ENCODE data around the gene PTH1R.

Gene PTH1R

DNA sequence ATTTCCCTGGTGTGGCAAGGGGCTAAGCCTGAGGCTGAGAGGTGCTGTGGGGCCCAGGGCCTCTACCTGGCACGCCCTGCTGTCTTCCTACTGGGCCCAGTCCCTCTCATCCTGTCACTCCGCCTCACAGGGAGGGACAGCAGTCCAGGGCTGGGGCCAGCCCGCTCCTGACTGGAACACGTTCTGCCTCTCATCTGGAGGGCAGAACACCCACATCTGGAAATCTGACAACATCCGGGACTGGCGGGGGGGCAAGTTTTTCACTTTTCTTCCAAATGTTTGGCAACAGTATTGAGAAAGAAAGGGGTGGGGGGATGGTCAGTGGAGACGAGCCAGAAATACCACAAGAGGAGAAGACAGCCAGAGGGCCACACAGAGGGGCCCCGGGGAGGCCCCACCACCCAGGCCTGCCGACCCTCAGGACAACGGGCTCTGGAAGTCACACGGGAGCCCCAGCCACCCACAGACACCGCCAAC, 12.5 kb upstream of the PTH1R start:
- DNase-seq, result no peak

DNA sequence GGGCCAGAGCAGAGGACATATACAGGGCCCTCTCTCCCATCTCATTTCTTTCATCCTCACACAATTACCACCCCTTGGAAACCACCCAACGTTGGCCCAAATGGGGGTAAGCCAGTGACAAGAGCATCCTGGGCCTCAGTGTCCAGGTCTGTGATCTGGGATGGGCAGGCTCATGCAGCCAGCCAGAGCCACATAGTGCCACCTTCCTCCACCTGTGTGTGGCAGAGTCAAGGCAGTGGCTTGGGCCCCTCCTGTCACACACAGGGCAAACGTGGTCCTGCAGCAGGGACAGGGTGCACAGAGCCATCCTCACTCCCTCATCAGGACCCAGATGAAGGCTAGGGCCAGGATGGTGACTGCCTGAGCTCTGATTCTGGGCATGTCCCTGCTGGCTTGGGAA, 12.0 kb upstream of the PTH1R start:
- DNase-seq, result no peak

DNA sequence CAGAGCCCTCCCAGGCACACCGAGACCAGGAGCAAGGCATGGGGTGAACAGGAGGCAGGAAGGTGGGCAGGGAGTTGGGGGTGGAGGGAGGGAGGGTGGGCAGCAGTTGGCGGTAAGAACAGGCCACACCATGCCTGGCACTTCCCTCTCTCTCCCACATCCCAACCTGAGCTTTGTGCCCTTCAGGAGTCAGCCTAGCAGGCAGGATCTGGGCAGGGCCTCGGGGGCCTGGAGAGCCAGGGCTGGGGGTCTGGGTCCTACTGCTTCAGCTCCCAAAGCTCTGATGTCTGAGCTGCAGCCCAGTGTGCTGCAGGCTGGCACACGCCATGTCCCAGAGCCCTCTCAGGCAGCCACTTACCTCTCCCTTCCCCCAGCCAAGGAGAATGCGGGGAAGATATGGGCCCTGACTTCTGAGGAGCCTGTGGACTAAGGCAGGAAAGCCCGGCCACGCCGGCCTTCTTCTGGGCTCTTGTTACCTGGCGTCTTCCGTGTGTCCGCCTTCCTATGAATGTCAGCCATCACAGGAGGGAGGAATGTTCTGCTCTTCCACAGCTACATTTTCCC, 11.4 kb upstream of the PTH1R start:
- no peak for DNase-seq

- peak; percentile 86 for DNase-seq
Measured at GRCh38 chr3:46866720-46867549, 10.6 kb upstream of the PTH1R start.

DNA sequence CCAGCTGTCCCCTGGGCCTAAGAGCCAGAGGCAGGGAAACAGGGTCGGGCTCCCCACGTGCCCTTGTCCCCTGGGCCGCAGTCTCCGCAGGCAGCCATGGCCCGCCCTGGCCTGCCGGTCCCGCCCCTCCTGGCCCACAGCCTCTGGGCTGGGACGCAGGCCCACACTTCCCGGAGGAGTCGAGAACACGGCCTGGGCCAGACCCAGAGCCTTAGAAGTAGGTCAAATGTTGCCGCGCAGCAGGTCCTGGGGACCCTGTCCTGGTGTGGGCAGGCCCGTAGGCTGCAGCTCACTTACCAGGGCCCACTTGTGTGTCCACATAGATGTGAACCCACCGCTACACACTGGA, 10.0 kb upstream of the PTH1R start:
- DNase-seq, result no peak

- DNase-seq, result no peak
Measured at GRCh38 chr3:46868287-46868686, 9.2 kb upstream of the PTH1R start.

DNA sequence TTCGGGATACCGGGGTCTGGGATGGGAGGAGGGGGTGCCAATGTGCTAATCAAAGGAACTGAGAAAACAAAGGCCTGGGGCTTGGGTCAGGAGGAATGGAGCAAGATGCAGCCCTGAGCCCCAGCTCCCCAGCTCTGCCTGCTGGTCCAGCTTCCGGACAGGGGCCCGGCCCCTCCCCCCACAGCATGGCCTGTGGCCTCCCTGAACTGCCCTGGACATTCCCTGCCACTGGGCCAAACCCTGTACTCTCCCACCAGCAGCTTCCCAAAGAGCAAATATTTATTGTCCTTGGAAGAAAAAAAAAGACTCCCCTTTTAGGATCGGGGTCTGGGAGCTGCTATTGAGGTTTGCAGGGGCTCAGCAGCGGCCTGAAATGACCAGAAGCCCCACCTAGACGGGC, 8.6 kb upstream of the PTH1R start:
- no peak for DNase-seq

- DNase-seq, result no peak
Measured at GRCh38 chr3:46869440-46869839, 8.1 kb upstream of the PTH1R start.

DNA sequence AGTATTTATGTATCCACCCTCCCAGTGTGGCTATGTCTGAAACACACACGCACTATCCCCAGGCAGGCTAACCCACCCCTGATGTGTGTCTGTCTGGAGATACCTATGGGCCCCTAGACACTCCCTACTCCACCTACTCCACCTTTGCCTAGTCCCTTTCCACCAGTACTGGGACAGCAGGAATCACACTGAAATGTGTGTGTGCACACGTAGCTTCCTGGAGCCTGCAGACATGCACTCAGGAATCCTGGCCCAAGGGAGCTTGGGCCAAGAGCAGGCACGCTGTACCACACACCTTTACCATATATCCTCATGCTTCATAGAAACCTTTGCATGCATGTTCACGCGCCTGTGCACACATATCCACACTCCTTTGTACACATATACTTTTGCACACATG, 6.9 kb upstream of the PTH1R start:
- DNase-seq, result no peak

GRCh38 chr3:46871222-46871621, 6.3 kb upstream of the PTH1R start:
- DNase-seq, result no peak

DNA sequence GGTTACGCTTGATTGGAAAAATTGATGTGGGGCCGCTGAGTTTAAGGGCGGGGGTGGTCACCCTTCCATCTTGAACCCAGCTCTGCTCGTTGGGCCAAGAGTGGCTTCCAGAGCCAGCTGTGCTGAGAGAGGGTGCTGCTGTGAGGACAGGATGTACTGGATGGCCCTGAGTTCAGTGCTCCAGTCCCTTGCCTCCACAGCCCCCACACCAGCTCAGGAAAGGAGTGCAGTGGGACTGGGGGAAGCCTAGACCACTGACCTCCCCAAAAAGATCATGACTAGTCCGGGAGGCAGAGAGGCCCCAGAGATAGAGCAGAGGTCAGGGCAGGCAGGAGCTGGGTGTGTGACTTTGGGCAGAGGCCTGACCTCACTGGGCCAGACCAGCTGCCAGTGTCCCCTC, 4.0 kb upstream of the PTH1R start:
- DNase-seq, result no peak

- DNase-seq, result no peak
Measured at GRCh38 chr3:46874430-46874829, 3.1 kb upstream of the PTH1R start.

DNA sequence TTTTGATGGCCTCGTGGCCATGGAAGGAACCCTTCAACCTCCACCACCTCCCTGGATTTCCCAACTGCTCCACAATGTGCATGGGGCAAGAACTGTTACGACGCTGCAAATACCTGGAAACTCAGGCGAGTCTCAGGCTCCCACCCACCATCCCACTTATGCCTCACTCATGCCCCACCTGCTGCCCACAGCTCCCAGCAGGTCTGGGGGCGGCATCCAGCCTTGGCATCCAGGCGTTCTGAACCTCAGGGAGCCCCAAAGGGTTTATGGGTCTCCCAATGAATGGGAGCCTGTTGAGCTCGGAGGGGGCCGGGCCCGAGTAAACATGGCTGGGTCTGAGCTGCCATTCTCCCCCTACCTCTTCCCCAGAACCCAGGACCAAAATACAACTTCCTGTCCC, 2.0 kb upstream of the PTH1R start:
- DNase-seq, result no peak

GRCh38 chr3:46876313-46877300, 914 bp upstream of the PTH1R start:
- no peak for DNase-seq

DNA sequence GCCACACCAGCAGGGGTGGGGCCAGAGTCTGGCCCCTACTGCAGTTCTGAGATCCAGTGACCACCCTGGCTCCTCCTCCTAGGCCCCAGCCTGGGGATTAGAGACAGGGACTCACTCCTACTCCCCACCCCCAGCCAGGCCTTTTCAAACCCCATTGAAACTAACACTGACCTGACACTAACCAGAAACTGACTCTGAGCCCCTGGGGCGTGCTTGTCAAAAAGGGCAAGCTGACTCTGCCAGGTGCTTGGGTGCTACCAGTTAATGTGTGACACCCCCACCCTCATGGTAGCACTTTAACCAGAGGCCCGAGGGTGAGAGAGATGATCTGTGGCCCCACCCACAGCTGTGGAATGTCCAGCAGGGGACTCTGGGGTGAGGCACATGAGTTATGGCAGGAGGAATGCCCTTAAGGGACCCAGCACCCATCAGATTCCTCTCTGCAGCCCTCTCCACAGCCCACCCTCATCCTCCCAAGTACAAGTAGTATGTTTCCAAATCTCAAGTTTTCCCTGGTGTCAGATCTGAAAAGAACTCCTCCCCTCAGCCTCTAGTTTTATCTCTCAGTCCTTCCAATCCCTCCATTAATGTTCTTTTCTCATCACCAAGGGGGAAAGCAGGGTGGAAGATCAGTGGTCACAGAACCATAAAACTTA, 1.4 kb downstream of the PTH1R start:
- DNase-seq, result no peak

GRCh38 chr3:46880884-46881595, 3.5 kb downstream of the PTH1R start:
- no peak for DNase-seq

DNA sequence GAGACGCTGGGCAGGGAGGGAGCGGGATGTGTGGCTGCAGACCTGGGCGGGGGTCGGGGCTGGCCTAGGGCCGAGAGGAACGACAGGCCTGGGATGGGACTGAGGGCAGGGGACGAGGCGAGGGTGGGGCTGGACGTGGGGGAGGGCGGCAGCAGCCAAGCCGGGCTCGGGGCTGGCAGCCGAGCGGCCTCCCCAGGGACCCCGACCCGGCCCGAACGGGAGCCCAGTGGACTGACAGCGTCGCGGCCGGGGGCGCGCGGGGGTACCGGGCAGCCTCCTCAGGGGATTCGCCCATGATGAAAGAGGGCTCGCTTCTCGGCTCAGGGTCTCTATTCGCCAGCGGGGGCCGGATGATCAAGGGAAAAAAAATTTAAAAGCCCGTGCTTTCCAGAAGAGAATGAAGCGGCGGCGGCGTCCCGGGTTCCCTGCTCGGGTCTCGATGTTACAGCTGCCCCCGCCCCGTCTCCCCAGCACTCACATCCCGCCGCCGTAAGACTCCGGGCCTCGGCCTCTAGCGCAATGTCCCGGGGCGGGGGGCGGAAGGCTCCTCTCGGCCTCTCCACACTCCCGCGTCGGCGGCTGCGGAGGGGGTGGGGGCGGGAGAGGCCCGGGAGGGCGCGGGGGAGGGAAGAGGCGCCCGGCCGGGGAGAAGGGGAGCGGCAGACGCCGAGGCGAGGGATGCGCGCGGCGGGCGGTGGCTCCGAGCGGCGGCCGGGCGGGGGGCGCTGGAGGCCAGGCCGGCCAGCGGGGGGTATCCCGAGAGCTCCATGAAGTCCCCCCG, 4.3 kb downstream of the PTH1R start:
- DNase-seq, result no peak

DNA sequence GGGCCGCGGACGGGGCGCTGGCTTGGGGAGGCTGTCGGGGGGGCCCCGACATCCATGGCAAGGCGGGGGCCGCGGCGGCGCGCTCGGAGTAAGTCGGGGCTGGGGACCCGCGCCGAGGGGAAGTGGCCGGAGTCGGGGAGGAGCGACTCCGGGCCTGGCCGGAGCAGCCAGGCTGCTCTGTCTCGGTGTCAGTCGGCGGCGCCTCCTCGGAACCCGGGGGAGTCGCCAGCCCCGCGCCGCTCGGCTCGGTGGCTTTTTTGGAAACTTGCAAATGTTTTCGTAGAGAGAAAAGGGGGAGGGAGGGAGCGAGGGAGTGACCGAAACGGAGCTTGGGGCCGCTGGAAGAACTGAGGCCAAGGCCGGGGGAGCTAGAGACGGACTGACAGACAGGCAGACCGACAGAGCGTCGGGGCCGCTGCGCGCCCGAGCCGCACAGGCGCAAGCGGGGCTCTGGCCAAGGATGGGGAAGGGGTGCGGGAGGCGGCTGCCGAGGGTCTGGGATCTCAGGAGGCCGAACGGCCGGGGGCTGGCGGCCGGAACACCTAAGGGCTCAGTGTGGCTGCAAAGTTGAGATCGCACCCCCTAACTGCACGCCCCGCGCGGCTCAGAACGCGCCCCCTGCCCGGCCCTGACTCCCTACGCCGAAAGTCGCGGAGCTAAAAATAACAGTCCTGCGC, 5.0 kb downstream of the PTH1R start:
- no peak for DNase-seq

GRCh38 chr3:46883054-46883829, 5.7 kb downstream of the PTH1R start:
- DNase-seq, result no peak

- DNase-seq, result no peak
Measured at GRCh38 chr3:46883830-46884185, 6.3 kb downstream of the PTH1R start.

All from activated T-cell treated with anti-CD3 and anti-CD28 coated beads for 4 hours (primary cell).